Central memory CD4-positive, alpha-beta T cell (primary cell): ENCODE data around the gene KRTAP10-3.
"Not testable (repeated sequence)": the region's sequence is repeated elsewhere in the genome, so short reads cannot be mapped to it uniquely, and the experiment has no call there.

Experiments
- DNase-seq: peaks from one replicate; pipeline ENCODE4 v3.0.0; 2022
- total RNA-seq, 3 experiments: gene quantifications; one replicate each; lab custom pipeline; 2026; lab: John Stamatoyannopoulos, UW

Gene KRTAP10-3, protein sequence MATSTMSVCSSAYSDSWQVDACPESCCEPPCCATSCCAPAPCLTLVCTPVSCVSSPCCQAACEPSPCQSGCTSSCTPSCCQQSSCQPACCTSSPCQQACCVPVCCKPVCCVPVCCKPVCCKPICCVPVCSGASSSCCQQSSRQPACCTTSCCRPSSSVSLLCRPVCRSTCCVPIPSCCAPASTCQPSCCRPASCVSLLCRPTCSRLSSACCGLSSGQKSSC
- 0 reads per million in 3 experiments for total RNA-seq

DNA sequence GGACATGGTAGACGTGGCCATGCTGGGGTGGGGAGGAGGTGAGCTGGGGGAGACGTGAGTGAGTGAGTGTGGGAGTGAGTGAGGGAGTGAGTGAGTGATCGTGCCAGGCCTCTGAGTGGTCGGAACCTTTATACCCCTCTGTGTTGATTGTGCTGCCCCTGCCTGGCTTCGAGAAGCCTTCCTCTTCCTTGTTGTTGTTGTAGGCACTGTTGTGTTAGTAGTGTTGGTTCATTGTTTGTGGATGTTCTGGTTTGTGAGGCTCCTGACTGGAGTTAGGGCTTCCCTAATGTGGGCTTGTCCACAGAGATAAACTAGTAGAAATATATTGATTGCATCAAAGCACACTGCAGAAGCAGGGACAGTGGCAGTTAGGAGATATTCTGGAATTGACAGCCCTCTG, at the start of gene KRTAP10-3:
KRTAP10-3 (minus strand) TSS at position 101 of the 400 bp plus-strand sequence; CDS start at position 21, 80 bp downstream.
- no peak for DNase-seq

DNA sequence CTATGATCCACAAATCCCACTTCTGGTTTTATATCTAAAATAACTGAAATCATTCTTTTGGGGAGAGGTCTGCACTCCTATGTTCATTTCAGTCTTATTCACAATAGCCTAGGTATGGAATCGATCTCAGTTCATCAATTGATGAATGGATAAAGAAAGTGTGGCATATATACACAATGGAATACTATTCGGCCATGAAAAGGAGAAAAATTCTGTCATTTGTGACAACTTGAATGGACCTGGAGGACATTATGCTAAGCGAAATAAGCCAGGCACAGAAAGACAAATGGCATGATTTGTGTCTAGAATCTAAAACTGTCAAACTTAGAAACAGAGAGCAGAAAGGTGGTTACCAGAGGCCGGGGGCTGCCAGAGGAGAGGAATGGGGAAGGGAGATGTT, 47.9 kb upstream of the KRTAP10-3 start:
- DNase-seq, result no peak

DNA sequence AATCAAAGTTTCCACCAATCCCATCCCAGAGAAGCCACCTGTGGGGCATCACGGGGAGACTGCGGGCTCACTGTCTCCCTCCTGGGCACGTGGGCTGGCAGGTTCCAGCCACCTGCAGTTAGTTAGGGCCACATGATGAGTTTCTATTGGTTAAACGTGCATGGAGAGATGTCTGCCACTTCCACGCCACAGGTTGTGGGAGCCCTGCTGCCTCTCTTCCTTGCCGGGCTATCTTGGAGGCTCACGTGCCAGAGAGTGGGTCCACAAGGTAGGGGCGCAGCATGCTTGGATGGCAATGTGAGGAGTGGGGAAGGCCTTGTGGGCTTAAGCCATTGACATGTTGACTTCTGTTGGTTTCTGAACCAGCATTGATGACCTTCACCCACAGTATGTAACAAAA, 45.3 kb upstream of the KRTAP10-3 start:
- no peak for DNase-seq

DNA sequence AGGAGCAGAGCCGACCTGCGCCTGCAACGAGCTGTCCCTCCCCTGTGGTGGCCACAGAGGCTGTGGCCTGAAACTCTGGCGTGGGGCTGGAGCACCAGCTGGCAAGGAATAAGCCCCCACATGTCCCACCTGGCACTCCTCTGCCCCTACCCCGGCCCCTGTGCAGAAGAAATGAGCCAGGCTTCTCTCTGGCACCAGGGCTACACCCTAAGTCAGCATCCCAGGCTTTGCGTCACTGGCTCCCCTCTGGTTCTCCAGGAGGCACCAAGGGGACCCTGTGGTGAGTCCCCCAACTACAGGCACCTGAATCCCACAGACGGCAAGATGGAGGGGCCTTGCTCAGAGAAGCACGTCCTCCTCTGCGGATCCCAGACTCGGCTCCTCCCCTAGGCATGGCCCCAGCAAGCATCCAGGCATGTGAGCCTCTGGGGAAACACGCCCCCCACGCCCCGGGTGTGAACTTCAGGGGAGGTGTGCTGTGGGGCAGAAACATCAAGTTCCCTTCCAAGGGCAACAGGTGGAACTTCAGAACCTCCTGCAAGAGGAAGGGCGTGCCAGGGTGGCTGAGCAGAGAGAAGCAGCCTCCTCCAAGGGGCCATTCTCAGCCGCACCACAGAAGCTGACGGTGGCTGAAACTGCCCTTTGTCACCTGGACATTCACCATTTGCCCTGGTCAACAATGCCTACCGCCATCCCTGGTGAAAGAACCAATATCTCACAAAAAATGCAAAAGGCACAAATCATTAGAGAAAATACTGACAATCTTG, 44.7 kb upstream of the KRTAP10-3 start:
- DNase-seq, result no peak

DNA sequence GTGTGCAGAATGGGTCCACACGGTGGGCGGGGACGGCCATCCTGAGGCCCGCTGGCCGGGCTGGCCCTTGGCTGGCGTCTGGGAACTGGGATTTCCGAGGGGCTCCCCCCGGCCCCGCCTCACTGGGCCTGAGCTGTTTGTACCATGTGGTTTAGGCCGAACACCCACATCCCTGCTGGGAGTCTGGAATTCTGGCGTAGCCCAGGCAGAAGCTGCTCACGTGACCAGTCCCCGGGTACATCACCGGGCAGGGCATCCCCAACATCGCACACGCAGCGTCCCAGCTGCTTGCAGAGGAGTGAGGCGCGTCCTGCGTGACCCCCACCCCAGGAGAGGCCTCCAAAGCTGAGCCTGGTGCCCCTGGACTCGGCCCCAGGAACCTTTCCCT, 43.9 kb upstream of the KRTAP10-3 start:
- DNase-seq, result no peak

DNA sequence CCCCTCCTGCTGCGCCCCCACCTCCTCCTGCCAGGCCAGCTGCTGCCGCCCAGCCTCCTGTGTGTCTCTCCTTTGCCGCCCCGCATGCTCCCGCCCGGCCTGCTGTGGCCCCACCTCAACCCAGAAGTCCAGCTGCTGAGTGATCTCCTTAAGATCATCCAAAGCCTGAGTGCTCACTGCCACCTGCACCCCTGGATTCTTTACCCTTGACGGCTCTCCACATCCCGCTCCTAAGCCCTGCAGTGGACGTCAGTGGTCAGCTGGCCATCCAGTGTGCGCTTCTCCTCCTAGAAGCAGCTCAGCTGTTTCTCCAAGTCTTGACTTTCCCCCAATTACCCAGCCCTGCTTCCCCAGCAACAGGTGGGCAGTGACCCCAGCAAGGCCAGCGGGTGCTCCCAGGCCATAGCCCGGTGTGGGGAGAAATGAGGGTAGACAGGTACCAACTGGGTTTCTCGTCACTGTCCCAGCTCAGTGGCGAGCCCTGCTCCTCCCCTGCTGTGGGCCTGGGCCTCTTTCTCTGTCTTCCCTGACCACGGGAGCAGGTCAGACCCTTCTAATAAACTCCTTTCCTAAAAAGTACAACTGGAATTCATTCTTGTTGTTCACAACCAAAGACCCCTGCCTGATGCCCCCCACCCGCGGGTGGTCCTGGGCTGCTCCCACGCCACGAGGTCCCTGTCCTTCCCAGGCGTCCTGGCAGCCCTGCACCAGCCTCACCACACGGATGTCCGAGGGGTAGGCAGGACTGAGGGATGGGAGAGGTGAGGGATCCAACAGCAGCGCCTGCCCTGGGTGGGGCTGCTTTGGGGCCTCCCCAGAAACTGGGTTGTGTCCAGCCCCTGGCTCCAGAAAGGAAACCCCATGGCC, 43.2 kb upstream of the KRTAP10-3 start:
- DNase-seq, result no peak

DNA sequence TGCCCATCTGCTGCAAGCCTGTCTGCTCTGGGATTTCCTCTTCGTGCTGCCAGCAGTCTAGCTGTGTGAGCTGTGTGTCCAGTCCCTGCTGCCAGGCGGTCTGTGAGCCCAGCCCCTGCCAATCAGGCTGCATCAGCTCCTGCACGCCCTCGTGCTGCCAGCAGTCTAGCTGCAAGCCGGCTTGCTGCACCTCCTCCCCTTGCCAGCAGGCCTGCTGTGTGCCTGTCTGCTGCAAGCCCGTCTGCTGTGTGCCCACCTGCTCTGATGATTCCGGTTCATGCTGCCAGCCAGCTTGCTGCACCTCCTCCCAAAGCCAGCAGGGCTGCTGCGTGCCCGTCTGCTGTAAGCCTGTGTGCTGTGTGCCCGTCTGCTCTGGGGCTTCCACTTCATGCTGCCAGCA, 42.5 kb upstream of the KRTAP10-3 start:
- not testable (repeated sequence) for DNase-seq

DNA sequence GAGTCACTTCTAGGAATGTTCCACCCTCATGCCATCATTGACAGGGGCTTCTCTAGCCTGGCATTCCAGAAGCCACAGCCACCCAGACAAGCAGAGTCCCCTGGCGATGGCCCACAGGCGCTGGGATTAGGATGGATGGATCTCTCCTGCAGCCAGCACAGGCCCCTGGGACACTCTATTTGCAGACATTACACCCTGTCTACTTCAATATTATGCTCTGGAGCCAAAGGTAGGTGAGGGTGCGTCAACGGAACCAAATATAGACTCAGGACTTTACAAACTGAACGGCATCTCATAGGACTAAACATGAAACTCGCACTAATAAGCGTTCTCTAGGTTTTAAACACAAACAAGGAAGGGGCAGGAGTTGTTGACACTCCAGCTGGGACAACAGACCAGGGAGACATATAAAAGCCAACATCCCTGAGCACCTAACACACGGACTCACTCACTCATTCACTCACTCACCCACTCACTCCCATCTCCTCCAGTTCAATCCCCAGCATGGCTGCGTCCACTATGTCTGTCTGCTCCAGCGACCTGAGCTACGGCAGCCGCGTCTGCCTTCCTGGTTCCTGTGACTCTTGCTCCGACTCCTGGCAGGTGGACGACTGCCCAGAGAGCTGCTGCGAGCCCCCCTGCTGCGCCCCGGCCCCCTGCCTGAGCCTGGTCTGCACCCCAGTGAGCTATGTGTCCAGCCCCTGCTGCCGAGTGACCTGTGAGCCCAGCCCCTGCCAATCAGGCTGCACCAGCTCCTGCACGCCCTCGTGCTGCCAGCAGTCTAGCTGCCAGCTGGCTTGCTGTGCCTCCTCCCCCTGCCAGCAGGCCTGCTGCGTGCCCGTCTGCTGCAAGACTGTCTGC, 41.8 kb upstream of the KRTAP10-3 start, which contains the start of gene KRTAP10-7:
KRTAP10-7 (plus strand) TSS at position 480 of the 861 bp plus-strand sequence; CDS start at position 505, 25 bp downstream.
- not testable (repeated sequence) for DNase-seq

DNA sequence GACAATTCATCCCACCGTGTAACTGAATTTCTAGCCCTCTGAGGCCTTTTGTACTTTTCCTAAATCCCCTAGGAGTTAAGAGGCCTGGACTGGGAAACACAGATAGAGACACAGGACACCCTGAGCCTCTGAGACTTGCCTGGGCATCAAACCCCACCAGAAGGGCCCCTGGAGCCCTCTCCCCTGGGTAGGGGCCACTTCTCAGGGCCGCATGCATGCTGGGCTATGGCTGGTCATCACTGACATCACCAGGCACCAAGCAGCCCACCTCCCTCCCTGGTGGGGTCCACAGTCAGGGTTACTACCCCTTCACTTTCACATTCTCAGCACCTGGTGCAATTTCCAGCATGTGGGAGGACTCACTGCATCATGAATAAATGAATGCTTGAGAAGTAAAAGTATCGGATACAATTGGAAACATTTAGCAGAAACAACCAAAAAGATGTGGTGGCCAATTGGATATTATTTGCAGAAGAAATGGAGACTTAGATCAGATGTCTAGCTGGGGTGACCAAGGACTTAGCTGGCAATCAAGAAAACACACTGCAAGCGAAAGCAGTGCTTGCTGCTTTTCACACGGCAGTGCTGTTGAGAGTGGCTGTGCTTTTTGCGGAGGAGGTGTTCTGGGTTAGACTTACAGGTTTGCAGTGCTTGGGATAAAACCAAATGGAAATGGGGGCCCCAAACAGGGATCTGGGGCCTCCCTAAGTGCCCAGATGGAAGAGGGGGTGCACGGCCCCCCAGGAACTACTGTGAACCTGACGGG, 40.9 kb upstream of the KRTAP10-3 start:
- DNase-seq, result no peak

DNA sequence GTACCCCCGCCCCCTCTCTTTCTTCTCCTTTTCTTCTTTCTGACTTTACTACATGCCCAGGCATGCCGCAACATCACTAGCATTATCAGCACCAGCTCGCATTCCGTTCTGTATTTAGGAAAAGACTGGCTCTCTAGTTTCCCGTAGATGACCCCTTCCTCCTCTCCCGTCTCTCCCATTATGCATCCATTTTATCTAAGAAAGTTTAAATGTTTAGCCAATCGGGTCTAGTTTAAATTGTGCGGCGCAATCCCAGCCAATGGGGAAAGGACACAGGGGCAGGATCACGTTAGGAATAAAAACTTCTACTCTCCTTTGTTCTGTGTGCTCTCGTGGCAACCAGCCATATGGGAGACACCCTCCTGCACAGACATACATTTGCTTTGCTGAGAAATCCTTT, 39.5 kb upstream of the KRTAP10-3 start:
- no peak for DNase-seq

DNA sequence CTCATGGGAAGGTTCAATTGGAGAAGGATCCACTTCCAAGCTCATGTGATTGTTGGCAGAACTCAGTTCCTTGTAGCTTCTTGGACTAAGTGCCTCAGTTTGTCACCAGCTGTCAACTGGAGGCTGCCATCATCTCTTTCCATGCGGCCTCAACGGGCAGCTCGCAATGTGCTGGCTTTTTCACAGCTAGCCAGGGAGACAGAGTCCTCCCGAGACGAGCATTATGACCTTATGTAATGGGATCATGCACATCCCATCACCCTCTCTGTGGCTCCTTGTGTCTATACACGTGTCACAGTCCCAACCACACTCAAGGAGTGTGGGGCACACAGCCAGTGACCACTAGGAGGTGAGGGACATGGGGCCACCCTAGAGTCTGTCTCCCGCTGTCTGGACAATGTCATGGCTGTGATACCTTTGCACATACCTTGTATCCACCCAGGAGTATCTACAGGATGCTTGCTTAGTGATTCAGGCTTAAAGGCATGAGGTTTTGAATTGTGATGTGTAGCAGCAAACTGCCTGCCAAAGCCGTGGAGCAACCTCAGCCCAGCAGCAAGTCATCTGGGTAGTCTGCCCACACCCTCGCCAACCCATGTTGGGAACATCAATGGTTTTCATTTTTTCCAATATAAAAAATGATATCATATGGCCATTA, 37.6 kb upstream of the KRTAP10-3 start:
- no peak for DNase-seq

DNA sequence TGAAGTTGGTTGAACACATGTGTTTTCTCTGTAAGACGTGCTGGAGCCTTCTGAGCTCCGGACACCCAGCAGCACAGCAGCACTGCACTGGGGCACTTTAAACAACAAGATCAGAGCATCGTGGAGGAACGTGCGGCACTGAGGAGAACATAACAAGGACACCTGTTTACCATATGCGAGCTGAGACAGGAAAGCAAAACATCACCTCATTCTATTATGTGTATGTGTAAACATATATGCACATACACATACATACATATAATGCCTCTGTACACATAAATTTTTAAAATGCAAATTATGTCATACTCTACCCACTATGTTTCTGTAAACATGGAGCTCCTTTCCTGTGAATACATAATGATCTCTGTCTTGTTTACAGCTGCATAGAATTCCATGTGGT, 36.9 kb upstream of the KRTAP10-3 start:
- no peak for DNase-seq

DNA sequence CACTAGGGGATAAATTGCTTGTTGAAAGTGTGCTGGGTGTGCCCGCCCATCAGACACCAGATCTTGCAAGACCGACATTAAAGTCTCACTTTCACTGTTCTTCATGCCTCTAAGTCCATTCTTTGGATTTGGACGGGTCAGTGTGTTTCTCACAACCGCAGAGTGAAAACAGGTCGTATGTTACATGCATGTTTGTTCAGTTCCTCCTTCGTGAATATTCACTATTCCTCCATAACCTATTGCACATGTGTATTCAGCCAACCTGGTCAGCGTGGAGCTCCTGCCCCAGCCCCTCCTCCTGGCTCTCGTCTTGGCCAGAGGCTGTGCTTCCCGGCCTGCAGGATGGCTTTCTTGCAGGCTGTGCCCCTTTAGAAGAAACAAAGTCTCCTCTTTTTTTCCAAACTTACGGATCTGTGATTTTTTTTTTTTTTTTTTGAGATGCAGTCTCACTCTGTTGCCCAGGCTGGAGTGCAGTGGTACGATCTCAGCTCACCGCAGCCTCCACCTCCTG, 35.9 kb upstream of the KRTAP10-3 start:
- no peak for DNase-seq

DNA sequence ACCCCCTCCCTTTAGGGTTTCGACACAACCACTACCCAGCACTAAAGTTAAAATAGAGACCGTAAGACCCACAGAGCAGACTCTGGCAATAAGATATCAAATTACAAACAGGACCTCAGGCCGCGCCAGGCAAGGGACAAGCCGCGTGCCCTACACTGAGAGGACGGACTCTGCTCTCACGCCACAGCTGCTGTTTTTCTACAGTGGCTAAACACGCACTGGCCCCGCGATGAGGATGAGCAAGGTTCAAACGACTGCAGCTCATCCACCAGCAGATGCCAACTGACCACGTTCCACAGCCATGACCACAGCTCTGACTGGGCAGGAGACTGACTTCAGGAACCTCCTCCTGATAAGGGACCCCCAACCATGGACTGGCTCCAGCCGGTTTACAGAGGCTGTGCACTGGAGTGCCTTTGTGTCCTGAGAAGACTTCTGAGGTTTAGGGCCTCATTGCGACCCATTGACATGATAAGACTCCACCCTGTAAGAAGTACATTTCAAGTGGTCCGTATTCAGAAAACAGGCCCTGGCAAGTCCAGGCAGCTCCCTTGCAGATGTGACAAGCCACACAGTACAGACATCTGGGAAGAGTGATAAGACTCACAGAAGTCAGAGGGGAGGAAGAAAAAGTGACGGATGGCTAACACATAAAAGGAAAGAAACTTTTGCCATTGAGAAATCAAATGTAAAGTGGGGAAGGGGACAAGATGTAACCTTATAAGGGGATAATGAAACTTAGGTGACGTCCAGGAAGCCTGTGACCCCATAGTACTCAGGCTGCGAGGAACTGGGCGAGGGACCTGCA, 35.2 kb upstream of the KRTAP10-3 start:
- no peak for DNase-seq

DNA sequence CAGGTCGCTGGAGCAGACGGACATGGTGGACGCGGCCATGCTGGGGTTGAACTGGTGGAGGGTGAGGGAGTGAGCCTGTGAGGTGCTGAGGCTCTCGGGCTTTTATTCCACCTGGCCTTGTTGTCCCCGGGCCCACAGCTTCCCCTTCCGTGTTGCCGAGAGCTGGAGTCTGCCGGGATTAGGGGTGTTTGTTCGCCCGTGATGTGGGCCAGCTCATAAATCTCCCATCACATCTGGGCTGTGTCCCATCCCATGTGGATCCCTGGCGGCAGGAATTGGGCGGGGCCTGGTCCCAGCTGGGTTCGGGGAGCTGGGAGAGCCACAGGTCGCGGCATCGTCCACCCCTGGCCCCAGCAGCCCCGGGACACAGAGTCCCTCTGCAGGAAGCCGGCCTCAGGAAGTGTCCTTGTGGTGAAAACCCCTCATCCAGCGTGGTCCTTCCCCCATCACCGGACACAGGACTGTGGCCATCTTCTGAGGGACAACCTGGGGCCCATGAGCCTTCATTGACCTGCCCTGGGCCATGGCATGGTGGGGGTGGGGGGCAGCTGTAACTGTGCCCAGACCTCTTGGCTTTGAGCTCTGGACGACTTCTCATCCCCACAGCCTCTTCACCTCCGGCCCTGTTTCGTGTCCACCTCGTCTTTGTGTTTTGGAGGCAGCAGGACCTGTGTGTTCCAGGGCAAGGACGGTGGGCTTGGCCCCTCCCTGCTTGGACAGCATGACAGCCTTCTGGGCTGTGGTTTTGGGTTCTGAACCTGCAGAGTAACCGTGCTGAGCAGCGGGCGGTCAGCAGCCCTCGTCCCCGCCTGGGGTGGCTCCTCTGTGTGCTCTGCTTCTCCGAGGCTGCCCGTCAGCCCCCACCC, 34.1 kb upstream of the KRTAP10-3 start, which contains the start of gene KRTAP10-6:
KRTAP10-6 (minus strand) TSS at position 60 of the 866 bp plus-strand sequence; CDS start at position 39, 21 bp downstream.
- DNase-seq, result no peak

DNA sequence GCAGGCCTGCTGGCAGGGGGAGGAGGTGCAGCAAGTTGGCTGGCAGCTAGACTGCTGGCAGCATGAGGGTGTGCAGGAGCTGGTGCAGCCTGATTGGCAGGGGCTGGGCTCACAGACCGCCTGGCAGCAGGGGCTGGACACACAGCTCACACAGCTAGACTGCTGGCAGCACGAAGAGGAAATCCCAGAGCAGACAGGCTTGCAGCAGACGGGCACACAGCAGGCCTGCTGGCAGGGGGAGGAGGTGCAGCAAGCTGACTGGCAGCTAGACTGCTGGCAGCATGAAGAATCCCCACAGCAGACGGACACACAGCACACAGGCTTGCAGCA, 33.2 kb upstream of the KRTAP10-3 start:
- not testable (repeated sequence) for DNase-seq

DNA sequence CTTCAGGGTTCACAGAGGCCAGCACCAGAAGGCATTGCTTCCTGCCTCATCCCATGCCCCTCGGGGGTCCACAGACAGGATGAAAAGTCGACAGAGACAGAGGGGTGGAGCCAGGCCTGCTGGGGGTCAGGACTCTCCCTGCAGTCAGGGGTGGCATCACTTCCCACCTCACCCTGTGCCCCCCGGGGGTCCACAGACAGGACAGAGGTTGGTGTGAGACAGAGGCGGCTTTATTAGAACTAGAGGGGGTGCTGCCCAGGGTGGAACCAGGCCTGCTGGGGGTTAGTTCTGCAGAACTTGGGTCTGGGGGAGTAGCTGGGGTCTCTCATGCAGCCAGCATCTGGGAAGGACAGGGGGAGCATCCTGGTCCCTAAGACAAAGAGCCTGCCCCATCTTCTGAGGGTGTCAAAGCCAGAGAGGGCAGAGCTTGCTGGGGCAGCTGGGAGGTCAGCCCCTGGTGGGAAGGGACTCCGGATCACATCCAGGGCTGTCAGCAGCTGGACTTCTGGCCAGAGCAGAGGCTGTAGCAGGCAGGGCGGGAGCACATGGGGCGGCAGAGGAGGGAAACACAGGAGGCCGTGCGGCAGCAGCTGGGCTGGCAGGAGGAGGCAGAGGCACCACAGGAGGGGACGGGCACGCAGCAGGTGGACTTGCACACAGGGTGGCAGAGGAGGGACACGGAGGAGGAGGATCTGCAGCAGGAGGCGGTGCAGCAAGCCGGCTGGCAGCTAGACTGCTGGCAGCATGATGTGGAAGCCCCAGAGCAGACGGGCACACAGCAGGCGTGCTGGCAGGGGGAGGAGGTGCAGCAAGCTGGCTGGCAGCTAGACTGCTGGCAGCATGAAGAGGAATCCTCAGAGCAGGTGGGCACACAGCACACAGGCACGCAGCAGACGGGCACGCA, 32.6 kb upstream of the KRTAP10-3 start:
- not testable (repeated sequence) for DNase-seq

DNA sequence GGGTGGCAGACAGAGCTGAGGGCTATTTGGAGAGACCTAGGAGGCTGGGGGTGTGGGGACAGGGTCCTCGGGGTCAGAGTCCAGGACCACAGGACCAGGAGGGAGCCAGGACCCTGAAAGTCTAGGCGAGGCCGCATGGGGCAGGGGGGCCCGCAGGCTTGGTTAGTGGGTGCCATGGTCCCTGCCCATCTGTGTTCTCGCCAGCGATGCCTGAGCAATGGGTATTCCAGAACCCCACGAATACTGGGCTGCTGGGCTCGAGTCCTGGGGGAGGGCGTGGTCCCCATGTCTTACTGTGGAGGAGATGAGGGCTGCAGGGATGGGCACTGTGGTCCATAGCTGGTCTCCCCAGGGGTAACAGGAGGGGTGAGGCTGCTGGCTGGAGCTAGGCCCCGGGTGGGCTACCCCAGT, 31.7 kb upstream of the KRTAP10-3 start:
- no peak for DNase-seq
